Measurements from ENCODE around the gene CFAP161. TPM values are rescaled to one million over a fixed set of nuclear protein-coding genes. Genes with fewer than 3 reads are reported as not detected.

Gene CFAP161
- total and polyA plus RNA-seq, 9 of the 15 experiments (the other 6 are each of a cell fraction or from before 2014, with no cell fraction given), result 25.8 to 83.3 (median 75.6) TPM

DNA sequence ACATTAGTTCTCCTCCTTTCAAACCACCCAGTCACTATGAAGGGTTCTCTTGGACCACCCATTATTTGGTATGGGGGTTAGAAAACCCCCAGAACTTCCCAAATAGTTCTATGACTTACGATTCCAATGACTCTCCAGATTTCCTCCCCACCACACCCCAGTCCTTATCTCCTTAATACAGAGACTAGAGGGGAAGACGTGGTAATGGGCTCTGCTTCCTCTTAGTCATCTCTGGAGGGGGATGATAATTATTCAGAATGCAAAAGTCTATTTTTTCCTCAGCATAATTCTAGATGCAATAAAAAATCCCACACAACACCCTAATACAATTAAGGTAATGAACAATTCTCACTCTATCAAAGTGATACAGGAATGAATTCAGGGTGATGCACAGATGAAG lies 48.9 kb upstream of the CFAP161 start:
- intact Hi-C loops (cut with micrococcal nuclease) (no loop called here), in situ Hi-C loops (cut with MboI) (no loop called here)
- Histone ChIP-seq H3K9me1 (ENCODE audit: control insufficient read depth, insufficient read depth, low read length) (no peaks in the 10 kb centered on the region), H3K79me2 (ENCODE audit: control insufficient read depth, insufficient read depth, low read length) (no peaks in the 10 kb centered on the region), H3K4me2 (ENCODE audit: insufficient read depth, low read length) (peak overlapping the region; percentile 28), H3K4me3 (no peak overlapping the region), H3K9me3 (replicated peaks; ENCODE audit: control insufficient read depth, insufficient read depth, low read depth, low read length) (no peaks in the 10 kb centered on the region), H3K27me3 (ENCODE audit: control insufficient read depth in 2 of 2, insufficient read depth in 2 of 2, low read length in 2 of 2) (no peaks in the 10 kb centered on the region), H3K9ac (ENCODE audit: insufficient read depth in 1 of 2, low read depth in 2 of 2, low read length in 2 of 2) (no peak overlapping the region), H4K20me1 (replicated peaks; ENCODE audit: control insufficient read depth, insufficient read depth, low read length) (no peaks in the 10 kb centered on the region), H2AFZ (ENCODE audit: low read depth, low read length) (no peak overlapping the region), H3K27ac (ENCODE audit: extremely low read depth, low read depth, low read length) (no peak overlapping the region), H3K4me1 (replicated peaks in 1 of 2; ENCODE audit: control insufficient read depth in 2 of 2, insufficient read depth in 2 of 2, low read length in 2 of 2) (peaks cover 13 to 19% of the 10 kb centered on the region in 2 experiments; a peak in 4 of 5 replicates), H3K36me3 (ENCODE audit: control insufficient read depth, insufficient read depth, low read length) (no peaks in the 10 kb centered on the region)
- POLR2A ChIA-PET, result interaction anchor here (0.7 kb wide), 1 partner anchor 10 kb away, joined by 3 read pairs; no protein-coding TSS in a partner anchor
- WGBS (ENCODE audit: insufficient coverage, low coverage, missing lambda C conversion rate), result 0% methylated on average over 2 of the region's 2 CpGs
- DNase-seq (ENCODE audit: extremely low read depth in 1 of 4, low spot score in 3 of 4) (peak in 2 of 4 experiments; percentile 67 to 70), FAIRE-seq (no peak), ATAC-seq (peak; percentile 78)
- BruUV-seq (replicated peaks), result no TSS peak
- CTCF ChIA-PET (ENCODE audit: low intra/inter-chr PET ratio), result no interaction called here
- TF ChIP-seq, protein P1, sequence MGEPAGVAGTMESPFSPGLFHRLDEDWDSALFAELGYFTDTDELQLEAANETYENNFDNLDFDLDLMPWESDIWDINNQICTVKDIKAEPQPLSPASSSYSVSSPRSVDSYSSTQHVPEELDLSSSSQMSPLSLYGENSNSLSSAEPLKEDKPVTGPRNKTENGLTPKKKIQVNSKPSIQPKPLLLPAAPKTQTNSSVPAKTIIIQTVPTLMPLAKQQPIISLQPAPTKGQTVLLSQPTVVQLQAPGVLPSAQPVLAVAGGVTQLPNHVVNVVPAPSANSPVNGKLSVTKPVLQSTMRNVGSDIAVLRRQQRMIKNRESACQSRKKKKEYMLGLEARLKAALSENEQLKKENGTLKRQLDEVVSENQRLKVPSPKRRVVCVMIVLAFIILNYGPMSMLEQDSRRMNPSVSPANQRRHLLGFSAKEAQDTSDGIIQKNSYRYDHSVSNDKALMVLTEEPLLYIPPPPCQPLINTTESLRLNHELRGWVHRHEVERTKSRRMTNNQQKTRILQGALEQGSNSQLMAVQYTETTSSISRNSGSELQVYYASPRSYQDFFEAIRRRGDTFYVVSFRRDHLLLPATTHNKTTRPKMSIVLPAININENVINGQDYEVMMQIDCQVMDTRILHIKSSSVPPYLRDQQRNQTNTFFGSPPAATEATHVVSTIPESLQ (CRISPR knock-in tag; IDR thresholded peaks at IDR 0.05), result no peak
- TF ChIP-seq CHD7 (IDR thresholded peaks at IDR 0.05; ENCODE audit: low read depth, low read length), result no peak
- TF ChIP-seq COPS2 (conservative IDR thresholded peaks at IDR 0.05), result no peak
- TF ChIP-seq NFE2 (IDR thresholded peaks at IDR 0.05; ENCODE audit: low read depth), result peak; percentile 74
- peak; percentile 90 for TF ChIP-seq TEAD4 (IDR thresholded peaks at IDR 0.05; ENCODE audit: low read length)
- TF ChIP-seq TEAD4 (CRISPR knock-in tag; IDR thresholded peaks at IDR 0.05; ENCODE audit: borderline replicate concordance), result no peak
- TF ChIP-seq, protein P2, sequence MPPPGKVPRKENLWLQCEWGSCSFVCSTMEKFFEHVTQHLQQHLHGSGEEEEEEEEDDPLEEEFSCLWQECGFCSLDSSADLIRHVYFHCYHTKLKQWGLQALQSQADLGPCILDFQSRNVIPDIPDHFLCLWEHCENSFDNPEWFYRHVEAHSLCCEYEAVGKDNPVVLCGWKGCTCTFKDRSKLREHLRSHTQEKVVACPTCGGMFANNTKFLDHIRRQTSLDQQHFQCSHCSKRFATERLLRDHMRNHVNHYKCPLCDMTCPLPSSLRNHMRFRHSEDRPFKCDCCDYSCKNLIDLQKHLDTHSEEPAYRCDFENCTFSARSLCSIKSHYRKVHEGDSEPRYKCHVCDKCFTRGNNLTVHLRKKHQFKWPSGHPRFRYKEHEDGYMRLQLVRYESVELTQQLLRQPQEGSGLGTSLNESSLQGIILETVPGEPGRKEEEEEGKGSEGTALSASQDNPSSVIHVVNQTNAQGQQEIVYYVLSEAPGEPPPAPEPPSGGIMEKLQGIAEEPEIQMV (tag; conservative IDR thresholded peaks at IDR 0.05; ENCODE audit: low read depth), result no peak
- no peak for TF ChIP-seq ZNF668 (CRISPR knock-in tag; IDR thresholded peaks at IDR 0.05)
